GM18526 (cell line): ENCODE results near the gene TTC28.

Experiments
- POLR2A ChIP-seq: IDR thresholded peaks from 3 replicates; pipeline ENCODE4 v1.6.1; 2011; ENCODE audit not compliant: insufficient read length; ENCODE audit errors: extremely low read depth

Gene TTC28

DNA sequence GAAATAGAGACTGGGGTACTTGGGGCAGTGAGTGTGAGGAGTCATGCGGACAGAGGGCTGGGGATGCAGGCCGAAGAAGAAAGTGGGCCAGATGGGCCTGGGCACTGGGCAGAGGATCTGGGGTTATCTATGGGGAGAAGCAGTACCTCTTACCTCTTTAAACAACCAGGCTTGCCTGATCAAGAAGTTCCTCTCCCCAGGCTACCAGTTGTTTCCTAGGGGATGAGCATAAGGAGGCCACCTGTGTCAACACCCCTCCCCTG lies 662.2 kb downstream of the TTC28 start:
- TF ChIP-seq POLR2A = no peak

DNA sequence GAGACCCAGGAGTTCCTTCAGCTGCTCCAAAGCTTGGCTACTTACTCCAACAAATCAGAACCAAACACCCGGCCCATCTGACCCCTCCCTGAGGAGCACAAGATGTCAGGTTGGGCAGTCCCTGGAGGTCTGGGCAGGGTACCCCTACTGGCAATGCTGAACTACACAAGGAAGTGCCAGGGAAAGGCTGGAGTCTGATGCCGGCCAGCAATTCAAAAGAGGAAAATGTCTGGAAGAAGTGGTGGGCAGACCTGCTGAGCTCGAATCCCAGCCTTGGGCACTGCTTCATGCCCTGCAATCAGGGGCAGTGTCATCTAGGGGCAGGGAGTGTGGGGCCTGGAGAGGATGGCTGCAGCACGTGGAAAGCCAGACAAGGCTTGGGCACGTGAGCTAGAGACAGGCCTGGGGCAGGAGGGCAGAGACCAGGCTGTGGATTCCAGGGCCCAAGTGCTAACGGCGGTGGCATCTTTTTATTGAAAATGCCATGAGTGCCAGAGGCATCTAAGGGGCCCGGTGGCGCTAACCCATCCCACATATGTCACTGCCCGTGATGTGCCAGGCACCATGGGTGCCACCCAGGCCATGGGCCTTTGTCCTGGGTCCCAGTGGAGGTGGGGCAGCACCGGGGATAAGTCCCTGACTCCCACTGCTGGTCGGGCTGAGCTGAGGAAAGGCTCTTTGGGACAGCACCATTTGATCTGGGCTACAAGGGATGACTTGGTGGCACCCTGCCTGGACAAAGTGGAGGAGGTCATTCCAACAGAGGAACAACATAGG lies 662.7 kb downstream of the TTC28 start:
- TF ChIP-seq POLR2A = no peak

GRCh38 chr22:28015676-28016601 lies 663.7 kb downstream of the TTC28 start:
- TF ChIP-seq POLR2A = no peak

DNA sequence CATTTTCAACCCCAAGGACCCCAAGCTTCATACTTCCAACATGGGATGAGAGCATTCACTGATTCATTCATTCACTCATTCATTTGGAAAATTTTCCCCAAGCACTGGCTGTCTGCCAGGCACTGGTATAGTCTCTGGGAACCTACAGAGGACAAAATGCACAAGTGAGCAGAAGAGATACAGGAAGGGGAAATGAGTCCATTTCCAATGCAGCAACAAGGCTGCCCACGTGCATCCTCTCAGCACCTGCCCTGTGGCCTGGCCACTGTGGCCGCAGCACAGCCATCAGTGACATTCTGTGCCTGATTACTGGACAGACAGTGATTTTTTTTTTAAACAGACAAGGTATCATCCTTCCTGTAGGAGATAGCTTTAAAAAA lies 664.6 kb downstream of the TTC28 start:
- TF ChIP-seq POLR2A = no peak

GRCh38 chr22:28014211-28015045 lies 665.2 kb downstream of the TTC28 start:
- TF ChIP-seq POLR2A = no peak

GRCh38 chr22:28013611-28014010 lies 666.0 kb downstream of the TTC28 start:
- TF ChIP-seq POLR2A = no peak

DNA sequence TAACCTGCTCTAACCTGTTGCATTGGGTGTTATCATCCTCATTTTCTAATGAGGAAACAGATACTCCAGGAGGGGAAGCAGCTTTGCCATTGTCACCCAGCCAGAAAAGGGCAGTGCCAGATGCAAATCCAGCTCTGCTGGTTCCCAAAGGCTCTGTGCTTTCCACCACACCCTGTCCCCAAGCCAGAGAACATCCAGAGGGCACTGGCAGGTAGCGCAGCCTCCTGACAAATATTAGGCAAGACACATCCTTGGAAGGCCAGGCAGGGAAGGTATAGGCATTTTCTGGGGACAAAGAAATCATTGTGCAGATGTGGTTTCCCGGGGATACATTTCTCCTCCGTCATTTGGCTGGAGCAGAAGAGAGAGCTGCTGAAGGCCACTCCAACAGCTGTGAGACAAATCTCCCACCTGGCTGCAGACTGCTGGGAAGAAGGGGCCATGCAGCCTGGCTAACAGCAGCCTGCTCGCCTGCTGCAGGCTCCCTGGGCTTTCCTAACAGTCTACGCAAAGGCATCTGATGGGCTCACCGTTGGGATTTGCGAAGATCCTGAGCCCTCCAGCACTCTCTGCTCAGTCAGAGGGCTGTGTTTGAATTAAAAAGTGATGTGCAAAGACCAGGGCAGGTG lies 666.7 kb downstream of the TTC28 start:
- TF ChIP-seq POLR2A = no peak

GRCh38 chr22:28009272-28009827 lies 670.3 kb downstream of the TTC28 start:
- no peak for TF ChIP-seq POLR2A

GRCh38 chr22:28008649-28009048 lies 671.0 kb downstream of the TTC28 start:
- TF ChIP-seq POLR2A = no peak

DNA sequence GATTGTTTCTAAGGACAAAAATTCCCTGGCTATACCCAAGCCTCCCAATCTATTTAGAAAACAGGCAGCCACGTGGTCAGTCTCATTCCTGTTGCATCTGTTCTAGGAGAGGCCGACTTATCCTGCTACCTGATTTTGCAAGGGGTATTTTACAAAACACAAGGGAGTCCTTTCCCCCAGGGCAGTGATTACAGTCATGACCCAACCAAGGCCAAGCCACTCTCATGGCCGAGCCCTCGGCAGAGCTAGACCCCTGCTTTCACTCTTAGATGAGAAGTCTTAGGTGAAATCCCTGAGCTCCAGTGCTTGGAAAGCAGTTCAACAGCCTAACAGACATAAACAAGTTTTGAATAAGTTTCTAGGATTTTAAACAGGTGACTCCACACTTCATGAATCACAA lies 671.6 kb downstream of the TTC28 start:
- TF ChIP-seq POLR2A = no peak

GRCh38 chr22:28006271-28006670 lies 673.4 kb downstream of the TTC28 start:
- no peak for TF ChIP-seq POLR2A

DNA sequence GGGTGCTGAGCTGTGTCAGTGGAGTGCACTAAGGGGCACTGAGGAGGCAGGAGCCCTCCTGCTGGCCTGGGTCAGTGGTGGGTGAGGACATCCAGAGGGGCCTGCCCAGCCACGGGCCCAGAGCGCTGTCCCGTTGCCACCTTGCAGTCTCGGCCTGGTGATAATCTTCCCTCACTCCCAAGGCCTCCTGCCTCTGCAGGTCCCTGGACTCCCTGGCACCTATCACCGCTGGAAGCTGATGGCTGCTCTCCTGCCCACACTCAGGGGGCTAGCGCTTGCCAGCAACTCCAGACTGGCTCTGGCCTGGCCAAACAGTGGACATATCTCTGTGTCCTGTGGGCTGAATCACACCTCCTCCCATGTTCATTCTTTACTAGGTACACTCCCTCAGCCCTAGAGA lies 674.1 kb downstream of the TTC28 start:
- no peak for TF ChIP-seq POLR2A

DNA sequence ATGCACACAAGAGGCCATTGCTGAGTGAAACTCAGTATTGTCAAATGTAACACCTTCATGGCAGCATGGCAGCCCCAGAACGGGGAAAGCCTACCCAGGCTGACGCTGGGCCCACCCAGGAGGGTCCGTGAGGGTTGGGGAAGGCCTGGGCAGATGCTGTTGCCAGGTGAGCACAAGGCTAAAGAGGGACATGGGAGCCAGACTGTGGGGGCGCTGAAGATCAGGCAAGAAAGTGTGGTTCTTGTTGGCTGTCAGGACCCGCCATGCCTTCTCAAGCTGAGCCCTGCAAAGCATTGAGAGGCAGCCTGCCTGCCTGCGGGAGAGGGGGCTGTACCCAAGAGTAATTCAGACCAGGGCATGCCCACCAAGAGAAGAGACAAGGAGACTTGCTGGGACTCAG lies 675.6 kb downstream of the TTC28 start:
- TF ChIP-seq POLR2A = no peak

GRCh38 chr22:28002863-28003565 lies 676.6 kb downstream of the TTC28 start:
- TF ChIP-seq POLR2A = no peak
